Gastrocnemius medialis (tissue), 4 donors: ENCODE data around the gene UNC93B1.

Source experiments
- CTCF ChIP-seq, 5 experiments: fragments of 450-650 bp in 3 of 5; fragments of 200-600 bp in 2 of 5; sonication (generic) in 2 of 5; IDR thresholded peaks in 4 of 5; conservative IDR thresholded peaks in 1 of 5; 1 replicate in 4 of 5; 2 replicates in 1 of 5; pipeline ENCODE4 v1.5.1; 2016 to 2019; ENCODE audit warnings: antibody characterized with exemption in 5 of 5, mild to moderate bottlenecking in 3 of 5, moderate library complexity in 3 of 5
- POLR2A ChIP-seq, 2 donors: fragments of 450-650 bp; IDR thresholded peaks; one replicate each; pipeline ENCODE4 v1.6.1; 2017; ENCODE audit warnings: antibody characterized with exemption in 2 of 2, mild to moderate bottlenecking in 2 of 2, moderate library complexity in 2 of 2

- TF ChIP-seq CTCF (IDR thresholded peaks at IDR 0.05 in 4 of 5, conservative IDR thresholded peaks at IDR 0.05 in 1 of 5), result no peak
- no peak for TF ChIP-seq POLR2A (IDR thresholded peaks at IDR 0.05)
Measured at GRCh38 chr11:68041617-68042218, 37.8 kb upstream of the UNC93B1 start.
